Measurements from ENCODE around the gene COA8.

Gene COA8

GRCh38 chr14:103551338-103551762 is 11.4 kb upstream of the COA8 start:
- no peak overlapping the region for H3K4me3 ChIP-seq (ENCODE audit: control insufficient read depth, low read depth, low read length)
- no peak for TF ChIP-seq CTCF (conservative IDR thresholded peaks at IDR 0.05; ENCODE audit: control insufficient read depth, insufficient read depth, low read depth, low read length)
- peak; percentile 39 for DNase-seq (ENCODE audit: low read depth)

- DNase-seq (ENCODE audit: low read depth) = peak; percentile 34
Observed at GRCh38 chr14:103552011-103552845, 10.5 kb upstream of the COA8 start.

GRCh38 chr14:103552846-103553210 is 9.9 kb upstream of the COA8 start:
- DNase-seq (ENCODE audit: low read depth) = no peak

More at GRCh38 chr14:103552011-103552845, 10.5 kb upstream of the COA8 start:
- no peak overlapping the region for H3K4me3 ChIP-seq (ENCODE audit: control insufficient read depth, low read depth, low read length)
- no peak for TF ChIP-seq CTCF (conservative IDR thresholded peaks at IDR 0.05; ENCODE audit: control insufficient read depth, insufficient read depth, low read depth, low read length)

GRCh38 chr14:103555559-103556337 is 7.0 kb upstream of the COA8 start:
- DNase-seq (ENCODE audit: low read depth) = no peak
- no peak overlapping the region for H3K4me3 ChIP-seq (ENCODE audit: control insufficient read depth, low read depth, low read length)
- TF ChIP-seq CTCF (conservative IDR thresholded peaks at IDR 0.05; ENCODE audit: control insufficient read depth, insufficient read depth, low read depth, low read length) = no peak

More at GRCh38 chr14:103552846-103553210, 9.9 kb upstream of the COA8 start:
- no peak for TF ChIP-seq CTCF (conservative IDR thresholded peaks at IDR 0.05; ENCODE audit: control insufficient read depth, insufficient read depth, low read depth, low read length)
- H3K4me3 ChIP-seq (ENCODE audit: control insufficient read depth, low read depth, low read length) = no peak overlapping the region

GRCh38 chr14:103556946-103557758 is 5.6 kb upstream of the COA8 start:
- no peak overlapping the region for H3K4me3 ChIP-seq (ENCODE audit: control insufficient read depth, low read depth, low read length)
- no peak for DNase-seq (ENCODE audit: low read depth)
- TF ChIP-seq CTCF (conservative IDR thresholded peaks at IDR 0.05; ENCODE audit: control insufficient read depth, insufficient read depth, low read depth, low read length) = no peak
